Testis (tissue), 2 donors: ENCODE data around the gene FANCE.

Source experiments
- CTCF ChIP-seq, 3 experiments: fragments of 450-650 bp in 2 of 3; fragments of 200-600 bp in 1 of 3; sonication (generic) in 1 of 3; IDR thresholded peaks; one replicate each; pipeline ENCODE4 v1.5.1; 2016 to 2019; ENCODE audit warnings: antibody characterized with exemption in 3 of 3, mild to moderate bottlenecking in 2 of 3, moderate library complexity in 1 of 3
- POLR2A ChIP-seq: fragments of 450-650 bp; IDR thresholded peaks from one replicate; pipeline ENCODE4 v1.6.1; 2017; ENCODE audit warnings: antibody characterized with exemption, mild to moderate bottlenecking, moderate library complexity

DNA sequence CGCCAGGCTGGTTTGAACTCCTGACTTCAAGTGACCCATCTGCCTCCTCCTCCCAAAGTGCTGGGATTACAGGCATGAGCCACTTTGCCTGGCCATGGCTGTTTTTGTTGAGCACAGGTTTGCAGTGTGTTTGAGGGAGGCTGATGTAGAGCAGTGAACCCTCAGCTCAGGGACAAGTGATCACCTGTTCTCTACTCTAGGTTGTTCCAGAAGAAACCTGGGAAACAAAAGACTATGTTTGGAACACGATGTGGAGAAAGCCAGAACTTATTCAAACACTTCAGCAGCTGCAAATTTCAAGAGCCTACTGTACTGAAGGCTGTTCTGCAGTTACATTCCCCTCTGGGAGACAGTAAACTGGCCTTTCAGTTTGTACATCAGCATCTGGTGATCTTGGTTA lies 55.9 kb downstream of the FANCE start:
- TF ChIP-seq CTCF (IDR thresholded peaks at IDR 0.05) (no peak), POLR2A (no peak)
